ENCODE measurements around the gene HS2ST1. TPM values are rescaled to one million over a fixed set of nuclear protein-coding genes. Genes with fewer than 3 reads are reported as not detected.

The HS2ST1 gene
- total and polyA plus RNA-seq, 4 donors: 5.4 to 11.8 (median 8.2) TPM

DNA sequence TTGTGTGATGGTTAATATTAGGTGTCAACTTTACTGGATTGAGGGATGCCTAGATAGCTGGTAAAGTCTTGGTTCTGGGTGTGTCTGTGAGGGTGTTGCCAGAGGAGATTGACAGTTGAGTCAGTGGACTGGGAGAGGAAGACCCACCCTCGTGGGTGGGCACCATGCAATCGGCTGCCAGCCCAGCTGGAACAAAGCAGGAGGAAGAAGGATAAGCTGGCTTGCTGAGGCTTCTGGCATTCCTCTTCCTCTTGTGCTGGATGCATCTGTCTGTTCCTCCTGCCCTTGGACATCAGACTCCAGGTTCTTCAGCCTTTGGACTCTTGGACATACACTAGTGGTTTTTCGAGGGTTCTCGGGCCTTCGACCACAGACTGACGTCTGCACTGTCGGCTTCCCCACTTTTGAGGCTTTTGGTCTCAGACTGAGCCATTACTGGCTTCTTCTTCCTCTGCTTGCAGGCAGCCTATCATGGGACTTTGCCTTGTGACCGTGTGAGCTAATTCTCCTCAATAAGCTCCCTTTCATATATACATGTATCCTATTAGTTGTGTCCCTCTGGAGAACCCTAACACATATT, 230.0 kb downstream of the HS2ST1 start:
- no peak for TF ChIP-seq YY1 (IDR thresholded peaks at IDR 0.05)
- TF ChIP-seq, protein P1, sequence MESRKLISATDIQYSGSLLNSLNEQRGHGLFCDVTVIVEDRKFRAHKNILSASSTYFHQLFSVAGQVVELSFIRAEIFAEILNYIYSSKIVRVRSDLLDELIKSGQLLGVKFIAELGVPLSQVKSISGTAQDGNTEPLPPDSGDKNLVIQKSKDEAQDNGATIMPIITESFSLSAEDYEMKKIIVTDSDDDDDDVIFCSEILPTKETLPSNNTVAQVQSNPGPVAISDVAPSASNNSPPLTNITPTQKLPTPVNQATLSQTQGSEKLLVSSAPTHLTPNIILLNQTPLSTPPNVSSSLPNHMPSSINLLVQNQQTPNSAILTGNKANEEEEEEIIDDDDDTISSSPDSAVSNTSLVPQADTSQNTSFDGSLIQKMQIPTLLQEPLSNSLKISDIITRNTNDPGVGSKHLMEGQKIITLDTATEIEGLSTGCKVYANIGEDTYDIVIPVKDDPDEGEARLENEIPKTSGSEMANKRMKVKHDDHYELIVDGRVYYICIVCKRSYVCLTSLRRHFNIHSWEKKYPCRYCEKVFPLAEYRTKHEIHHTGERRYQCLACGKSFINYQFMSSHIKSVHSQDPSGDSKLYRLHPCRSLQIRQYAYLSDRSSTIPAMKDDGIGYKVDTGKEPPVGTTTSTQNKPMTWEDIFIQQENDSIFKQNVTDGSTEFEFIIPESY (IDR thresholded peaks at IDR 0.05): no peak
- TF ChIP-seq EGR1 (IDR thresholded peaks at IDR 0.05; ENCODE audit: low read depth in 2 of 2): no peak
- TF ChIP-seq, protein P2, sequence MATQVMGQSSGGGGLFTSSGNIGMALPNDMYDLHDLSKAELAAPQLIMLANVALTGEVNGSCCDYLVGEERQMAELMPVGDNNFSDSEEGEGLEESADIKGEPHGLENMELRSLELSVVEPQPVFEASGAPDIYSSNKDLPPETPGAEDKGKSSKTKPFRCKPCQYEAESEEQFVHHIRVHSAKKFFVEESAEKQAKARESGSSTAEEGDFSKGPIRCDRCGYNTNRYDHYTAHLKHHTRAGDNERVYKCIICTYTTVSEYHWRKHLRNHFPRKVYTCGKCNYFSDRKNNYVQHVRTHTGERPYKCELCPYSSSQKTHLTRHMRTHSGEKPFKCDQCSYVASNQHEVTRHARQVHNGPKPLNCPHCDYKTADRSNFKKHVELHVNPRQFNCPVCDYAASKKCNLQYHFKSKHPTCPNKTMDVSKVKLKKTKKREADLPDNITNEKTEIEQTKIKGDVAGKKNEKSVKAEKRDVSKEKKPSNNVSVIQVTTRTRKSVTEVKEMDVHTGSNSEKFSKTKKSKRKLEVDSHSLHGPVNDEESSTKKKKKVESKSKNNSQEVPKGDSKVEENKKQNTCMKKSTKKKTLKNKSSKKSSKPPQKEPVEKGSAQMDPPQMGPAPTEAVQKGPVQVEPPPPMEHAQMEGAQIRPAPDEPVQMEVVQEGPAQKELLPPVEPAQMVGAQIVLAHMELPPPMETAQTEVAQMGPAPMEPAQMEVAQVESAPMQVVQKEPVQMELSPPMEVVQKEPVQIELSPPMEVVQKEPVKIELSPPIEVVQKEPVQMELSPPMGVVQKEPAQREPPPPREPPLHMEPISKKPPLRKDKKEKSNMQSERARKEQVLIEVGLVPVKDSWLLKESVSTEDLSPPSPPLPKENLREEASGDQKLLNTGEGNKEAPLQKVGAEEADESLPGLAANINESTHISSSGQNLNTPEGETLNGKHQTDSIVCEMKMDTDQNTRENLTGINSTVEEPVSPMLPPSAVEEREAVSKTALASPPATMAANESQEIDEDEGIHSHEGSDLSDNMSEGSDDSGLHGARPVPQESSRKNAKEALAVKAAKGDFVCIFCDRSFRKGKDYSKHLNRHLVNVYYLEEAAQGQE (IDR thresholded peaks at IDR 0.05): no peak
- no peak for TF ChIP-seq FOXA2 (IDR thresholded peaks at IDR 0.05)
- TF ChIP-seq, protein P3, sequence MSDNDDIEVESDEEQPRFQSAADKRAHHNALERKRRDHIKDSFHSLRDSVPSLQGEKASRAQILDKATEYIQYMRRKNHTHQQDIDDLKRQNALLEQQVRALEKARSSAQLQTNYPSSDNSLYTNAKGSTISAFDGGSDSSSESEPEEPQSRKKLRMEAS (IDR thresholded peaks at IDR 0.05): no peak
- TF ChIP-seq HNF4G (IDR thresholded peaks at IDR 0.05): no peak
- TF ChIP-seq NR2F2 (IDR thresholded peaks at IDR 0.05): no peak
- no peak for TF ChIP-seq TAF1 (conservative IDR thresholded peaks at IDR 0.05)
- TF ChIP-seq RAD21 (IDR thresholded peaks at IDR 0.05): no peak
- no peak for TF ChIP-seq FOXA1 (IDR thresholded peaks at IDR 0.05)
- no peak for TF ChIP-seq SP1 (IDR thresholded peaks at IDR 0.05)
- TF ChIP-seq GABPA (IDR thresholded peaks at IDR 0.05 in 1 of 2, conservative IDR thresholded peaks at IDR 0.05 in 1 of 2): no peak
- no peak for TF ChIP-seq RXRA (IDR thresholded peaks at IDR 0.05)
- TF ChIP-seq, protein P4, sequence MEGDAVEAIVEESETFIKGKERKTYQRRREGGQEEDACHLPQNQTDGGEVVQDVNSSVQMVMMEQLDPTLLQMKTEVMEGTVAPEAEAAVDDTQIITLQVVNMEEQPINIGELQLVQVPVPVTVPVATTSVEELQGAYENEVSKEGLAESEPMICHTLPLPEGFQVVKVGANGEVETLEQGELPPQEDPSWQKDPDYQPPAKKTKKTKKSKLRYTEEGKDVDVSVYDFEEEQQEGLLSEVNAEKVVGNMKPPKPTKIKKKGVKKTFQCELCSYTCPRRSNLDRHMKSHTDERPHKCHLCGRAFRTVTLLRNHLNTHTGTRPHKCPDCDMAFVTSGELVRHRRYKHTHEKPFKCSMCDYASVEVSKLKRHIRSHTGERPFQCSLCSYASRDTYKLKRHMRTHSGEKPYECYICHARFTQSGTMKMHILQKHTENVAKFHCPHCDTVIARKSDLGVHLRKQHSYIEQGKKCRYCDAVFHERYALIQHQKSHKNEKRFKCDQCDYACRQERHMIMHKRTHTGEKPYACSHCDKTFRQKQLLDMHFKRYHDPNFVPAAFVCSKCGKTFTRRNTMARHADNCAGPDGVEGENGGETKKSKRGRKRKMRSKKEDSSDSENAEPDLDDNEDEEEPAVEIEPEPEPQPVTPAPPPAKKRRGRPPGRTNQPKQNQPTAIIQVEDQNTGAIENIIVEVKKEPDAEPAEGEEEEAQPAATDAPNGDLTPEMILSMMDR (IDR thresholded peaks at IDR 0.05; ENCODE audit: low read depth, low read length, missing input control): no peak
- TF ChIP-seq, protein P5, sequence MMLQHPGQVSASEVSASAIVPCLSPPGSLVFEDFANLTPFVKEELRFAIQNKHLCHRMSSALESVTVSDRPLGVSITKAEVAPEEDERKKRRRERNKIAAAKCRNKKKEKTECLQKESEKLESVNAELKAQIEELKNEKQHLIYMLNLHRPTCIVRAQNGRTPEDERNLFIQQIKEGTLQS (IDR thresholded peaks at IDR 0.05): no peak
- no peak for TF ChIP-seq JUND (IDR thresholded peaks at IDR 0.05)
- no peak for TF ChIP-seq HNF4A (conservative IDR thresholded peaks at IDR 0.05)
- no peak for DNase-seq (ENCODE audit: low spot score)
- H3K36me3 ChIP-seq (ENCODE audit: control insufficient read depth in 4 of 4, insufficient read depth in 3 of 4, low read depth in 1 of 4, low read length in 3 of 4): no peaks in the 10 kb centered on the region
- no peak overlapping the region for H3K9ac ChIP-seq (ENCODE audit: low read depth in 1 of 2, low read length in 2 of 2)
- H3K4me1 ChIP-seq (ENCODE audit: control insufficient read depth in 4 of 4, insufficient read depth in 4 of 4, low read length in 3 of 4): no peaks in the 10 kb centered on the region
- H3K27me3 ChIP-seq (ENCODE audit: control insufficient read depth in 4 of 4, insufficient read depth in 4 of 4, low read length in 3 of 4): no peaks in the 10 kb centered on the region
- no peaks in the 10 kb centered on the region for H3K9me3 ChIP-seq (ENCODE audit: control insufficient read depth in 4 of 4, low read length in 3 of 4)
- H3K27ac ChIP-seq (ENCODE audit: low read depth in 1 of 2, low read length in 2 of 2): no peak overlapping the region
- WGBS: 68% methylated on average over 8 of the region's 8 CpGs
- no peak overlapping the region for H3K4me3 ChIP-seq (ENCODE audit: low read depth in 1 of 3, low read length in 3 of 3)

All from liver (tissue), 9 donors.